ENCODE measurements around the gene RO60. TPM values are rescaled to one million over a fixed set of nuclear protein-coding genes. Genes with fewer than 3 reads are reported as not detected.
A peak's percentile ranks its signal among the peaks of the same experiment; 100 is the strongest.

Gene RO60
- total RNA-seq, 1 experiment from 2014 or later, result 96.5 TPM

DNA sequence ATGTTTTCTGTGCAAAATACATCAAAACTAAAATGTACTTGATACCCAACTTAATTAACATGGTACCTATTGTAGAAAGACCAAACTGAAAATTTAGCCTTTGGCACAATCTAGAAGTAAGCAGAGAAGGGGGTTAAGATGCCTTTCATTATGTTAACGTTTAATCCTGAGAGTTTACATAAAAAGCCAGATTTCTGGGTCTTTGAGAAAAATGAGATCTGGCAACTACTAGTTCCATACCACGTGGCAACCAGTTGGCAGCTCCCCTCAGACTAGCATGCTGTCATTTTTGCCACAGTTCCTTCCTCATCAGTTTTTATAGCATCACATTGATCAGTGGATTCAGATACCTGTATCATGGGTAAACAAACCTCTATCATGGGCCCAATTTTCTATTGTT lies 1.5 kb downstream of the RO60 start:
- peak; percentile 38 for DNase-seq (ENCODE audit: low read depth)

DNA sequence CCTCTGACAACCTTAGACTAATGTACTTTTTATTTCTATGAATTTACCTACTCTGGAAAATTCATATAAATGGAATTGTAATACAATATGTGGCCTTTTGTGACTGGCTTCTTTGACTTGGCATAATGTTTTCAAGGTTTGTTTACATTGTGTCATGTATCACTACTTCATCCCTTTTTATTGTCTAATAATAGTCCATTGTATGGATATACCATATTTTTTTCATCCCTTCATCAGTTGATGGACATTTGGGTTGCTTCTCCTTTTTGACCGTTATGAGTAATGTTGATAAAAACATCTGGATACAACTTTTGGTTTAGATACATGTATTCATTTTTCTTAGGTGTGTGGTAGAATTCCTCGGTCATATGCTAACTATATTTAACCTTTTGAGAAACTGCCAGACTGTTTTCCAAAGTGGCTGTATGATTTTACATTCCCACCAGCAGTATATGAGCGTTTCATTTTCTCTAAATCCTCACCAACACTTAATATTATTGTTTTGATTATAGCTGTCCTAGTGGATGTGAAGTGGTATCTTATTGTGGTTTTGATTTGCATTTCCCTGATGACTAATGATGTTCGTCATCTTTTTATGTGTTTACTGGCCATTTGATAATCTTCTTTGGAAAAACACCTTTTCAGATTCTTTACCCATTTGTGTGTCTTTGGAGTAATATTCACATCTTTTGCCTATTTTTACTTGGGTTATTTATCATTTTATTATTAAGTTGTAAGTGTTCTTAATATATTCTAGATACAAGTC lies 3.5 kb downstream of the RO60 start:
- peak; percentile 45 for DNase-seq (ENCODE audit: low read depth)

DNA sequence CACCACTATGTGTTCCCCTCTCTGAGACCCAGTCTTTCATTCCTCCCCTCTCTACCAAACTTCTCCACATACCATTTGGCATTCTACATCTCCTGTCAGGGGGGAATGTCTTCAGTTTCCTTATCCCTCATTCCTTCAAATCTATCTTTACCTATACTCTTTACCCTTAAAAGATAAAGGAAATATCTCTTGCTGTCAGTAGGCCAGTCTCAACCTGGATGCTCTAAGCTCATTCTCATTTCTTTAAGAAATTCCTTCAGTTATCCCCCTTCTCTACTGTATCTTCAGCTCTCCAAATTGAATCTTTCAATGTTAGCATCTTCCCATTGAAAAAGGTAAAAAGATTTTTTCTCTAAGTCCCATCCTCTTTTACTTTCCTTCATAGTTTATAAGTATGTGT lies 6.5 kb downstream of the RO60 start:
- DNase-seq (ENCODE audit: low read depth), result no peak

DNA sequence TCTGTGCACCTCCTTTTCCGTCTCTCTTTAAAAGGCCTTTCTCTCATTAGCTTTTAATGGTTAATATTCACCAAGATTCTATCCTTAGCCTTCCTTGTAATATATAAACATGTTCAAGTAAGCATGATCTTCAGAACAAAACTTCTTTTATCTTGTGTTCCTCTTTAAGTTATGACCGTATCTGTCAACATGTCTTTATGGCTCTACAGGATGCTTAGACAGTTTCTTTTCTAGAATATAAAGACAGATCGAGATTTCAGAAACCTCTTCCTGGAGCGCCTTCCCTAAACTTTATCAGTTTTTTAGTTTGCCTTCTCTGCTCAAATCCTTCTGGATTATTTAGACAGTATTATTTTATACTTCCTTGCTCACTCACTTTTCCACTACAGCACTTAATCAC lies 7.2 kb downstream of the RO60 start:
- no peak for DNase-seq (ENCODE audit: low read depth)

DNA sequence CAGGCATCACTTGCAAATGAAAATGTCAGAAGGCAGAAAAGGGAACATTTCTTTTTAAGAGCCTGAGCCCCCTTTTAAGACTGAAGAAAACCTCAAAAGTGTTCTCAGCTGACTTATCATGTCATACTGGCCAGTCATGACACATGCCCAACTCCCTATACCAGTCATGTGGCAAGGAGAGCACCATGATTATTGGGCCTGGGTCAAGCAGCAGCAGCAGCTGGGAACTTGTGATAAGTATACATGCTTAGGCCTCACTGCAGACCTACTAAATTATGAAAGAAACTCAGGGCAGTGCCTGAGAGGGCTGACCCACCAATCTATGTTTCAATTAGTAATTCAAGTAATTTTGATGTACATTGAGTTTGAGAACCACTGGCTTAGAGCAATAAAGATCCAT lies 8.6 kb downstream of the RO60 start:
- peak; percentile 45 for DNase-seq (ENCODE audit: low read depth)

DNA sequence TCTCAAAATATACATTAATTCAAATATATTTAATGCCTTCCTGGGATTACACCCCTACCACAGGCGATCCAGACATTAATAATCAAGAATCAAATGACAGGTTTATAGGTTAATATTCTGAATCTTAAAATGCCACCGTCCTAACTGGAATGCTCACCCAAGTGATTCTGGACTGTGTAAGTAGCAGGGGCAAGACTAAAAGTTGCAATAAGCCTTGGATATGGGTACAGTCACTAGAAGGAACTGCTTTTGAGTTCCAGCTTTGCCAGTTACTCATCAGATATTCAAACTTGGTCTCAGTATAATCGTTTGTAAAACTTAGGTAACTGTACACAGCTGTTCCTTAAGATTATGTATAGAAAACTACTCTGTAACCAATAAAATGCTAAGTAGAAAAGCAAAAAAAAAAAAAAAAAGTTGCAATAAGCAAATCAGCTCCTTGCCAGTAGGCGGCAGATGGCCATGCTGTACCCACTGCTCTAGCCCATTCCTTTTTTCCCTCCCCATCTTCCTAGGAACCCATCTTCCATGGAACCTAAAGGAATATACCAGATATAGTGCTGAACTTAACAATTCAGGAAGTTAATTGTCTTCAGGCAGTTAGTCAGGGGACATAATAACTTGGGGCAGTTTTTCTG lies 10.5 kb downstream of the RO60 start:
- DNase-seq (ENCODE audit: low read depth), result peak; percentile 38

DNA sequence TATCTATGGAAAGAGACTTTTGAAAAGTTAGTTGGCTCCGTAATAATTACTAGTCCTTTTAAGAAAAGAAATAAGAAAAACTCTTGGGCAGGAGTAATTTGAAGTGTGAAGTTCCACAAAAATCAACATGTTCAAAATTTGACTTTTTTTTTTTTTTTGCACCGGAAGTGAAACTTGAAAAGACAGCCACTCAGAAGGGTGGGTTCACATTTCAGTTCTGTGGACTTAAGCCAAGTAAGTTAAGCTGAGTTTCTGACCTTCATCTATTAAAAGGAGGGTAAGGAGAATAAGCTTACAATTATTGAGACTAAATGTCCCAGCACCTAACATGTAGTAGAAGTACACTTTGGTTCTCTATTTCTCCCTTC lies 11.0 kb downstream of the RO60 start:
- DNase-seq (ENCODE audit: low read depth), result no peak

DNA sequence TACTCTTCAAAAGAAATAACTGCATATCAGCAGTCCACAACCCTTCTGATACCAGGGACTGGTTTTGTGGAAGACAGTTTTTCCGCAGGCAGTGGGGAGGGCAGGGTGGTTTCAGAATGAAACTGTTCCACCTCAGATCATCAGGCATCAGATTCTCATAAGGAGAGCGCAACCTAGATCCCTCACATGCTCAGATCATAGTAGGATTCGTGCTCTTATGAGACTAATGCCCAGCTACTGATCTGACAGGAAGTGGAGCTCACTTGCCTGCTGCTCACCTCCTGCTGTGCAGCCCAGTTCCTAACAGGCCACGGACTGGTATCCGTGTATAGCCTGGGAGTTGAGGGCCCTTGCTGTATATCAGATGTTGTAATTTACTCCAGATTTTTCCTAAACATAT lies 11.5 kb downstream of the RO60 start:
- no peak for DNase-seq (ENCODE audit: low read depth)

DNA sequence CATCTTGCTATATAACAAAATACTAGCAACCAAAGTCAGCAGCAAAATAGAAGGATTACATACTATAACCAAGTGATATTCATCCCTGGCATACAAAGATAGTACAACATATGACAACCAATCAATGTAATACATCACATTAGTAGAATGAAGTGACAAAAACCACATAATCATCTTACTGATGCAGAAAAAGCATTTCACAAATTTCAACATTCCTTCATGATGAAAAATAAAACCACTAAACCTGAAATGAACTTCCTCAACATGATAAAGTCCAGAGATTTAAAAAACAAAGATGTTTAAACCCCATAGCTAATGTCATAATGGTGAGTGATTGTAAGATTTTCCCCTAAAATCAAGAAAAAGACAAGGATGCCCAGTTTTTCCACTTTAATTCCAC lies 18.6 kb downstream of the RO60 start:
- peak; percentile 34 for DNase-seq (ENCODE audit: low read depth)

DNA sequence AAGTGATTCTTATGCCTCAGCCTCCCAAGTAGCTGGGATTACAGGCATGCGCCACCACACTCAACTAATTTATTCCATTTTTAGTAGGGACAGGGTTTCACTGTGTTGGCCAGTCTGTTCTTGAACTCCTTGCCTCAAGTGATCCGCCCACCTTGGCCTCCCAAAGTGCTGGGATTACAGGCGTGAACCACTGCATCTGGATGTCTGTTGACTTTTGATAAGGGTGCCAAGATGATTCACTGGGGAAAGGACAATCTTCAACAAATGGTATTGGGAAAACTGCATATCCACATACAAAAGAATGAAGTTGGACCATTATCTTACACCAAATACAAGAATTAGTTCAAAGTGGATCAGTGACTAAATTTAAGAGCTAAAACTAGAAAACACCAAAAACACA lies 19.8 kb downstream of the RO60 start:
- no peak for DNase-seq (ENCODE audit: low read depth)

DNA sequence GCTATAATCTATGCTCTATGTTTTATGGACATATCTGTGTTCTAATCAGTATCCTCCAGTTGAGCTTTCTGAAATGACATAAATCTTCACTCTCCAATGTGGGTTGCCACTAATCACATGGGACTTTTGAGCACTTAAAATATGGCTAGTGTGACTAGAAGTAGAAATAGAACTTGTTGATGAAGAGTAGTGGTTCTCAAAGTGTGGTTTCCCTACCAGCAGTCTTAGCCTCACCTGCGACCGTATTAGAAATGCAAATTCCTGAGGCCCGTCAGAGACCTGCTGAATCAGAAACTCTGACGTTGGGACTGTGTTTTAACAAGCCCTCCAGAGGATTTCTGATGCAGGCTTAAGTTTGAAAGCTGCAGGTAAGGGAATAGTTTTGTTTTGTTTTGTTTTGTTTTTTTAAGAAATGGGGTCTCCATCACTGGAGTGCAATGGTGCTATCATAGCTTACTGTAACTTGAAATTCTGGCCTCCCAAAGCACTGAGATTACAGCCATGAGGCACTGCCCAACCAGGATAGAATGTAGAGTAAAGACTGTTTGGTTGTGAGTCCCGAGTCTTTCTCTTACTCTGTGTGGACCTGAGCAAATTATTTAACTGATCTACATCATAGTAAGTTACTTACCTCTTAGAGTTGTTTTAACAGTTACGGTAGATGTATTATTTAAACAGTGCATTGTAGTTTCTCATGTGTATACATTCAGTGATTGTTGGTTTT lies 24.1 kb downstream of the RO60 start:
- no peak for DNase-seq (ENCODE audit: low read depth)

DNA sequence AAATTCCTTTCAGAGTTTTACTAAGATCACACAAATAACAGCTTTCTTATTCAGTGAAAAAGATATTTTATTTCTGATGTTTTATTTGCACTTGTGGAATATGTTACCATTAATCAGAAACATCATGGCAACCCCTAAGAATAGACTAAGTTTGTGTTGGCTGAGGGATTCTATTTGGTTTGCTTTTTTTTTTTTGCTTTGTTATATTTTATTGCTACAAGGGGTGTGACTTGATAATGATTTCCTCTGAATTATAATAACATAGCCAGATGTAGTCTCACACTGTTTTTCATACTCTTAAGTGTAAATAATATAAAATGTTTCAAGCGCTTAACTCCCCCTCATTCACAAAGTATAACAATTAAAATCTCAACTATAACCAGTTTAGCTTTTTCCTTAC lies 25.9 kb downstream of the RO60 start:
- no peak for DNase-seq (ENCODE audit: low read depth)

DNA sequence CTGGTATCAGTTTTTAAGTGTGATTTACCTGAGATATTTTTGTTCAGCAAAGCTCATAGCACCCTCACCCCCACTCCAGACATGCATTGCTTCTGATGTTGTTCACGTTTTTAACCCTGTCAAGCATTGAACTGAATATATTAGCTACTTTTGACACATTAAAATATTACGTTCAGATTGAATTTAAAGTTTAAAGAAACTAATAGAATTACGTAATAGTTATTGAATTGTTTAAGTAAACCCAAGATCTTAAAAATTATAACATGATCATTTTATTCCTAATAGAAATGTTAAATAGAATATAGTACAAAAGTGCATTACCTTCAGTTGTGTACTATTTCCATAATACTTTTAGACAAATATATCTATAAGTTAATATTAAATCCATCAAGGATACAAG lies 26.9 kb downstream of the RO60 start:
- DNase-seq (ENCODE audit: low read depth), result no peak

DNA sequence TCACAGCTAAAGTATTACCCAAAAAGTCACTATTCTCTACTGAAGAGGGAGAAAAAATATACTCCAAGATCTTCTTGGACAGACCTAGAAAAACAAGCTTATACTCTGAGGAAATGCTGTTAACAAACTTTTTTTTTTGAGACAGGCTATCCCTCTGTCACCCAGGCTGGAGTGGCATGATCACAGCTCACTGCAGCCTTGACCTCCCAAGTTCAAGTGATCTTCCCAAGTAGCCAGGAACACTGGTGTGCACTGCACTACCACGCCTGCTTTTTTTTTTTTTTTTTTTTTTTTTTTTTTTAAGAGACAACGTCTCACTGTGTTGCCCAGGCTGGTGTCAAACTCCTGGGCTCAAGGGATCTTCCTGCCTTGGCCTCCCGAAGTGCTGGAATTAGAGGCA lies 28.5 kb downstream of the RO60 start:
- no peak for DNase-seq (ENCODE audit: low read depth)

DNA sequence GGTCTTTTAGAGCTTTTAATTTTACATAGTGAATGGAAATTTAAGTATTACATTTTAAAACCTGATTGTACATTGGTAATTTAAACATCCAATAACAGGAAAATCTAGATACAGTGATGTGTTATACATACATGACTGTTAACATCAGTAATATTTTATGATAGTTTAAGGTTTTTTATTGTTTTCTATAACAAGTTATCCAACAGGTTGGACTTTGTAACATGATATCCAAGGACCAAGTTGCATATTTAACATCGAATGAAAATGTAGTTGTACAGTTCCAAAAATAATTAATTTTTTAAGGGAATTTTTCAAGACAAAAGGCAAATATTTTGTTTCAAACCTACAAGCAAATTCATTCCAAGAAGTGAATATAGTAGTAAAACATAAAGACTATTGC lies 31.5 kb downstream of the RO60 start:
- DNase-seq (ENCODE audit: low read depth), result no peak

DNA sequence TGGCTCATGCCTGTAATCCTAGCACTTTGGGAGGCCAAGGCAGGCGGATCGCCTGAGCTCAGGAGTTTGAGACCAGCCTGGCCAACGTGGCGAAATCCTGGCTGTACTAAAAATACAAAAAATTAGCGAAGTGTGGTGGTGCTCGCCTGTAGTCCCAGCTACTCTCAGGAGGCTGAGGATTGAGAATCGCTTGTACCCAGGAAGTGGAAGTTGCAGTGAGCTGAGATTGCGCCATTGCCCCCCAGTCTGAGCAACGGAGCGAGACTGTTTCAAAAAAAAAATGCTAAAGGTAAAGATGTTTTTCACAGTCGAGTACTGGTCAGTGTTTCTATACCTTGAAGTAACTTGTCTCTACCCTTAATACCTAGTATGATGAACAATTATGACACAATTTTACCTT lies 34.7 kb downstream of the RO60 start:
- no peak for DNase-seq (ENCODE audit: low read depth)

DNA sequence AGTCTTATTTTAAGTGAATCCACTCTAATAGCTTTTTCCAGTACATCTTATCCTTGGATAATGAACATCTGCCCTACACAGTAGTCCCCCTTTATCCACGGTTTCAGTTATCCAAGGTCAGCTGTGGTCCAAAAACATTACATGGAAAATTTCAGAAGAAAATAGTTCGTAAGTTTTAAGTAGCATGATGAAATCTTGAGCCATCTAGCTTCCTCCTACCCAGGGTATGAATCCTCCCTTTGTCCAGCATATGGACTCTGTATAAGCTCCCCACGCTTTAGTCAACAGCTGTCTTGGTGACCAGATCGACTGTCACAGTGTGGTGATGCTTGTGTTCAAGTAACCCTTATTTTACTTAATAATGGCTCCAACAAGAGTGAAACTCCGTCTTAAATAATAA lies 43.2 kb downstream of the RO60 start:
- DNase-seq (ENCODE audit: low read depth), result no peak

DNA sequence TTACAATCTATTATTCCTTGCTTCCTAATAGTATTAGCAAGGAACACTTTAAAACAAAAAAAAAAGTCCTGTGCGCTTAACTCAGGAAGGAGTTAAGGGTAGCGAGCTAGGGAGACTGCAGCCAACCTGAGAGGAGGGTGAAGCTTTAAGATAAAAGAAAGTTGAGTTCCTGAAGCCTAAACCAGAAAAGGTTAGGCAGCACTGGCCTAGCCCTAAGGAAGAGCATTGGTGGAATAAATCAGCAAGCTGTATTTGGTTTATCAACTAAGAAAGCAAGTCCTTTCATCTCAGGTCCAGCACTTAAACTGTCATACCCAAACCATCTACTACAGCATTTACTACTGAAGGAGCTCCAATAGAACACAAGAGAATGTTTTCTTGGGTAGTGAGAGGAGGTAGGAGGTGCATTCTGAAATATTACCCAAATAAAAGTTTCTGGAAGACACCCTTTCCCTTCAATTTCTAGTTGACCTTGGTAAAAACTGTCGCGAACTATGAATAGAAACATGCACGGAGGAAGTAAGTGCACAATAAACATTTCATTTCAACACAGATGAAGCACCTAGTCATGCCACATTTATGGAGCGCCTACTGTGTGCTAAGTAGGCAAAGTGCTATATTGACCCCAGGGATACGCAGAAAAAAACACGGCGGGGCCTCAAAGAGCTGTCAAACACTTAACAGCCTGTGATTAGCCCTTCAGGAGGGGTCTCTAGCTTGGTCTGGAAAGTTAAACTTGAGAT lies 44.5 kb downstream of the RO60 start:
- DNase-seq (ENCODE audit: low read depth), result no peak

DNA sequence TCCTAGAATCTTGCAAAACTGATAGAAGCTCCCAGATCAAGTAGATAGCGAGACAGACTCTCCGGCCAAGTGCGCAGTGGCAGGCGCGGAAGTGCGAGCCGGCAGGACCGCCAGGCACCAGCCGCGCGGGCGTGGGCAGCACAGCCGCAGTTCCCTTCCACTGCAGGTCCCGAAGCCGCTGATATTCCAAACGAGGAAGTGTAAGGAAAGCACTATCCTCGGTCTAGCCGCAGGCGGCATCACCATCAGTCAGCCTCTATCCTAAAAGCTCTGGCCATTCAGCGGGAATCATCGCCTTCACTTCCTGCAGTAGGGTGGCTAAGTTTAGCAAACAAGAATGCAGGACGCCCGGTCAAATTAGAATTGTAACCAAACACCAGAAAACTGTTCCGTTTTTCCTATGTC lies 45.1 kb downstream of the RO60 start:
- peak; percentile 58 for DNase-seq (ENCODE audit: low read depth)

DNA sequence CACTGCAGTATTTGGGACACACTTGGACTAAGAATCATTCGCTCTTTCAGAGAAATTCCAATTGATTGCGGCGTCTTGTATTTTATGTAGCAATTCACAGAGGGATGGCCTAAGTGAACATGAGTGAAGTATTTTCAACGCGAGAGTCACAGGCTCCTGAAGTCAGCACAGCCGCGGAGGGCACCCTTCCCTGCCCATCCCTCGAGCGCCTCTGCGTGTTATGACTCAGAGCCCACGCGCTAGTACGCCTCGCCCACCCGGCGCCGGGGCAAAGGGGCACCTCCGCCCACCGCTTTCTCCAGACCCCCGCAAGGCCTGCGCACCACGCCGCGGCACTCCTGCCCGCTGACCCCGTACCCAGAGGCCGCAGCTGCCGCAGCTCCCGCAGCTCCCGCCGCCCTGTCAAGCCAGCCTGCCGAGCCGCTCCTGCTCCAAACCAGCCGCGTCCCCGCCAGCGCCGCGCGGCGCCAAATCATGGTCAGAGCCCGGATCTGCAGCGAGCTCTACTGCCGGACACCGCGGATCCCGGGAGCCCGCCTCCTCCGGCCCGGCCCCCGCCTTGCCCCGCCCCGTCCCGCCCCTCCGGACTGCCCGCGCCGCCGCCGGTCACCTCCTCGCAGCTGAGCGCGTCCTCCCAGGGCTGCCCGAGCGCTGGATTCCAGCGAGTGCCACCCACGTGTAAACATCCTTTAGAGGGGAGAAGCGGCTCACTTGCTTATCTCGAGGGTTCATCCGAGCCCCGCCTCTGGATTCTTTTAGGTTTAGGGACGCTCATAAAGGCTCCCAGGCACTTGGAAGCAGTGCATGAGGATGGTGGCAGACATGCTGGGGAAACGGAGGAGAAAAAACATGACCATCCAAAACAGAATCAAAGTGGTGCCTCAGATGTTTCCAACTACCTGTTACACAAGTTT lies 45.8 kb downstream of the RO60 start, which contains the start of gene GLRX2:
Gene GLRX2, minus strand, starts transcription at position 508 of the 914 bp plus-strand sequence. Its CDS starts 32 bp downstream, at position 476.
- peak; percentile 87 for DNase-seq (ENCODE audit: low read depth)

DNA sequence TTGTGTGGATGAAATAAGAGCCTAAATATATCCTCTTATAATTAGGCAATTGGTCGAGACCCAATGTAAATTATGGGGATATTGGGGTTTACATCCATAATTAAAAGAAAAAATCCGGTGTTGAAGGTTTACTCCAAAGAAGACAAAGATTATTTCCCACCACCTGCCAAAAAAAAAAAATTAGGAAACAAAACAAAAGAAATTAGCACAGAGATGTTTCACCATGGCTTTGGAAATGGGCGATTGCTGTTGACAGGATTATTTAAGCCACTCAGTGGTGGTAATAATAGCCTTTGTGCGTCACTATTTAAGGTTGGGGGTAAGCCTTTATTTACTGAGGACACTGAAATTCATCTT lies 46.4 kb downstream of the RO60 start:
- no peak for DNase-seq (ENCODE audit: low read depth)
